ENCODE data around the gene MTMR2. TPM values are rescaled to one million over a fixed set of nuclear protein-coding genes. Genes with fewer than 3 reads are reported as not detected.

MTMR2 gene
- total and polyA plus RNA-seq, 12 donors = 6.9 to 31.6 (median 23.7) TPM

GRCh38 chr11:95853138-95853537 is 70.8 kb downstream of the MTMR2 start:
- intact Hi-C loops (cut with DNase I) = loop anchor here in 1 of 2 donors (10.0 kb wide), 1 partner anchor 72 kb away; the partner anchor contains the start of gene MTMR2
- TF ChIP-seq POLR2A (IDR thresholded peaks at IDR 0.05) = no peak
- TF ChIP-seq CTCF (IDR thresholded peaks at IDR 0.05) = no peak
- H3K4me1 ChIP-seq (replicated peaks in 1 of 2) = peaks cover 0 to 7% of the 10 kb centered on the region in 2 donors
- no peak overlapping the region for H3K4me3 ChIP-seq
- no peaks in the 10 kb centered on the region for H3K9me3 ChIP-seq (replicated peaks in 1 of 3)
- DNase-seq = no peak
- H3K36me3 ChIP-seq (replicated peaks in 1 of 2) = no peaks in the 10 kb centered on the region
- no peaks in the 10 kb centered on the region for H3K27me3 ChIP-seq
- no peak overlapping the region for H3K27ac ChIP-seq

- Histone ChIP-seq H3K27ac (peak overlapping the region in 1 of 5 donors; percentile 18), H3K4me1 (replicated peaks in 1 of 2) (peaks cover 0 to 7% of the 10 kb centered on the region in 2 donors), H3K27me3 (no peaks in the 10 kb centered on the region), H3K4me3 (no peak overlapping the region), H3K36me3 (replicated peaks in 1 of 2) (no peaks in the 10 kb centered on the region), H3K9me3 (replicated peaks in 1 of 3) (no peaks in the 10 kb centered on the region)
- DNase-seq = no peak
- intact Hi-C loops (cut with DNase I) = loop anchor here in 1 of 2 donors (10.0 kb wide), 1 partner anchor 75 kb away; the partner anchor contains the start of gene MTMR2
- TF ChIP-seq POLR2A (IDR thresholded peaks at IDR 0.05) (no peak), CTCF (IDR thresholded peaks at IDR 0.05) (no peak)
These were observed 73.8 kb downstream of the MTMR2 start for GRCh38 chr11:95850137-95850536.

- WGBS, 4 donors = 55 to 67% (median 64%) methylated on average over 6 of the region's 6 CpGs
- Histone ChIP-seq H3K4me3 (no peak overlapping the region), H3K36me3 (replicated peaks in 1 of 2) (peaks cover 0 to 7% of the 10 kb centered on the region in 2 donors), H3K4me1 (replicated peaks in 1 of 2) (peaks cover 0 to 7% of the 10 kb centered on the region in 2 donors), H3K27me3 (no peaks in the 10 kb centered on the region), H3K9me3 (replicated peaks in 1 of 3) (no peaks in the 10 kb centered on the region), H3K27ac (peak overlapping the region in 1 of 5 donors; percentile 18)
- no peak for TF ChIP-seq POLR2A (IDR thresholded peaks at IDR 0.05)
- TF ChIP-seq CTCF (IDR thresholded peaks at IDR 0.05) = peak in 5 of 6 experiments; percentile 12 to 50 (median 43)
- DNase-seq = peak; percentile 28 to 70 (median 40)
- intact Hi-C loops (cut with DNase I) = loop anchor here in 1 of 2 donors (10.0 kb wide), 1 partner anchor 546 kb away; the partner anchor contains the start of gene JRKL
These were observed 74.7 kb downstream of the MTMR2 start for GRCh38 chr11:95849087-95849825.

GRCh38 chr11:95845167-95845566 is 78.7 kb downstream of the MTMR2 start:
- intact Hi-C loops (cut with DNase I) = loop anchor here in 1 of 2 donors (10.0 kb wide), 1 partner anchor 550 kb away; the partner anchor contains the start of gene JRKL
- Histone ChIP-seq H3K36me3 (replicated peaks in 1 of 2) (peaks cover 0 to 10% of the 10 kb centered on the region in 2 donors), H3K4me3 (no peak overlapping the region), H3K27me3 (no peaks in the 10 kb centered on the region), H3K27ac (no peak overlapping the region), H3K9me3 (replicated peaks in 1 of 3) (no peaks in the 10 kb centered on the region), H3K4me1 (replicated peaks in 1 of 2) (peaks cover 0 to 7% of the 10 kb centered on the region in 2 donors)
- no peak for TF ChIP-seq CTCF (IDR thresholded peaks at IDR 0.05)
- no peak for TF ChIP-seq POLR2A (IDR thresholded peaks at IDR 0.05)
- WGBS, 4 donors = 88 to 98% (median 92%) methylated on average over 1 of the region's 1 CpG
- DNase-seq = no peak

Measured in adrenal gland (tissue), 12 donors.